WTC11 (cell line): Measurements from ENCODE around the gene BCL7B.

Source experiments
- CREB1 ChIP-seq: sonication (generic); formaldehyde crosslinking; IDR thresholded peaks from 2 replicates; pipeline ENCODE4 v1.8.0; 2023; ENCODE audit warnings: mild to moderate bottlenecking, missing genetic modification reagents
- ETV6 ChIP-seq: sonication (generic); formaldehyde crosslinking; IDR thresholded peaks from 2 replicates; pipeline ENCODE4 v1.8.1; 2022; ENCODE audit warnings: mild to moderate bottlenecking, missing genetic modification reagents
- FOXK1 ChIP-seq: sonication (generic); formaldehyde crosslinking; IDR thresholded peaks from 2 replicates; pipeline ENCODE4 v1.8.0; 2022; ENCODE audit warnings: mild to moderate bottlenecking, moderate library complexity, missing genetic modification reagents
- OVOL2 ChIP-seq: fragments of 250-450 bp; sonication (Bioruptor Pico); IDR thresholded peaks from 2 replicates; pipeline ENCODE4 v1.9.0; 2021; ENCODE audit warnings: mild to moderate bottlenecking, borderline replicate concordance
- SP1 ChIP-seq: sonication (generic); formaldehyde crosslinking; conservative IDR thresholded peaks from 2 replicates; pipeline ENCODE4 v1.8.1; 2022; ENCODE audit warnings: missing genetic modification reagents
- TEAD4 ChIP-seq: sonication (generic); formaldehyde crosslinking; IDR thresholded peaks from 2 replicates; pipeline ENCODE4 v1.8.0; 2022; ENCODE audit warnings: mild to moderate bottlenecking, missing genetic modification reagents
- TF ChIP-seq, protein P1 (sequence below): fragments of 200-600 bp; IDR thresholded peaks from 2 replicates; pipeline ENCODE4 v1.8.0; 2022; ENCODE audit warnings: antibody characterized with exemption
- TF ChIP-seq, protein P2 (sequence below): sonication (generic); formaldehyde crosslinking; IDR thresholded peaks from 2 replicates; pipeline ENCODE4 v1.8.1; 2022; ENCODE audit warnings: mild to moderate bottlenecking, moderate library complexity, missing genetic modification reagents
- TF ChIP-seq, protein P3 (sequence below): sonication (generic); formaldehyde crosslinking; IDR thresholded peaks from 2 replicates; pipeline ENCODE4 v1.8.0; 2023; ENCODE audit warnings: mild to moderate bottlenecking, missing genetic modification reagents
- TF ChIP-seq, protein P4 (sequence below): sonication (generic); formaldehyde crosslinking; IDR thresholded peaks from 2 replicates; pipeline ENCODE4 v1.8.1; 2022; ENCODE audit warnings: low read depth, mild to moderate bottlenecking, moderate library complexity, missing genetic modification reagents, borderline replicate concordance
- TF ChIP-seq, protein P5 (sequence below): sonication (generic); formaldehyde crosslinking; conservative IDR thresholded peaks from 2 replicates; pipeline ENCODE4 v1.8.1; 2022; ENCODE audit warnings: mild to moderate bottlenecking, missing genetic modification reagents

DNA sequence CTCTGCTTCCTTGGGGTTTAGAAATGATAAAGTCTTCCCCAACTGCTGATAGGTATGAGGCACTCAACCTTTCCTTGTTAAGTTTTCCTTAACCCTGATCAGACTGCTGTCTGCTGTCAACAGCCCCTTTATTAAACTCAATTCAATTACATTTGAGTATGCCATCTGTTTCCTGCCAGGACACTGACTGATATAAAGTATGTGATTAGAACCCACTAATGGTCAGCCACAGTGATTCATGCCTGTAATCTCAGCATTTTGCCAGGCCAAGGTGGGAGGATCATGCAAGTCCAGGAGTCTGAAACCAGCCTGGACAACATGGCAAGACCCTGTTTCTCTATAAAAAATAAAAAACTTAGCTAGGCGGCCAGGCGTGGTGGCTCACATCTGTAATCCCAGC lies 53.5 kb downstream of the BCL7B start:
- TF ChIP-seq, protein P1, sequence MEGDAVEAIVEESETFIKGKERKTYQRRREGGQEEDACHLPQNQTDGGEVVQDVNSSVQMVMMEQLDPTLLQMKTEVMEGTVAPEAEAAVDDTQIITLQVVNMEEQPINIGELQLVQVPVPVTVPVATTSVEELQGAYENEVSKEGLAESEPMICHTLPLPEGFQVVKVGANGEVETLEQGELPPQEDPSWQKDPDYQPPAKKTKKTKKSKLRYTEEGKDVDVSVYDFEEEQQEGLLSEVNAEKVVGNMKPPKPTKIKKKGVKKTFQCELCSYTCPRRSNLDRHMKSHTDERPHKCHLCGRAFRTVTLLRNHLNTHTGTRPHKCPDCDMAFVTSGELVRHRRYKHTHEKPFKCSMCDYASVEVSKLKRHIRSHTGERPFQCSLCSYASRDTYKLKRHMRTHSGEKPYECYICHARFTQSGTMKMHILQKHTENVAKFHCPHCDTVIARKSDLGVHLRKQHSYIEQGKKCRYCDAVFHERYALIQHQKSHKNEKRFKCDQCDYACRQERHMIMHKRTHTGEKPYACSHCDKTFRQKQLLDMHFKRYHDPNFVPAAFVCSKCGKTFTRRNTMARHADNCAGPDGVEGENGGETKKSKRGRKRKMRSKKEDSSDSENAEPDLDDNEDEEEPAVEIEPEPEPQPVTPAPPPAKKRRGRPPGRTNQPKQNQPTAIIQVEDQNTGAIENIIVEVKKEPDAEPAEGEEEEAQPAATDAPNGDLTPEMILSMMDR = no peak
- TF ChIP-seq, protein P2, sequence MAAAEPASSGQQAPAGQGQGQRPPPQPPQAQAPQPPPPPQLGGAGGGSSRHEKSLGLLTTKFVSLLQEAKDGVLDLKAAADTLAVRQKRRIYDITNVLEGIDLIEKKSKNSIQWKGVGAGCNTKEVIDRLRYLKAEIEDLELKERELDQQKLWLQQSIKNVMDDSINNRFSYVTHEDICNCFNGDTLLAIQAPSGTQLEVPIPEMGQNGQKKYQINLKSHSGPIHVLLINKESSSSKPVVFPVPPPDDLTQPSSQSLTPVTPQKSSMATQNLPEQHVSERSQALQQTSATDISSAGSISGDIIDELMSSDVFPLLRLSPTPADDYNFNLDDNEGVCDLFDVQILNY = no peak
- TF ChIP-seq, protein P3, sequence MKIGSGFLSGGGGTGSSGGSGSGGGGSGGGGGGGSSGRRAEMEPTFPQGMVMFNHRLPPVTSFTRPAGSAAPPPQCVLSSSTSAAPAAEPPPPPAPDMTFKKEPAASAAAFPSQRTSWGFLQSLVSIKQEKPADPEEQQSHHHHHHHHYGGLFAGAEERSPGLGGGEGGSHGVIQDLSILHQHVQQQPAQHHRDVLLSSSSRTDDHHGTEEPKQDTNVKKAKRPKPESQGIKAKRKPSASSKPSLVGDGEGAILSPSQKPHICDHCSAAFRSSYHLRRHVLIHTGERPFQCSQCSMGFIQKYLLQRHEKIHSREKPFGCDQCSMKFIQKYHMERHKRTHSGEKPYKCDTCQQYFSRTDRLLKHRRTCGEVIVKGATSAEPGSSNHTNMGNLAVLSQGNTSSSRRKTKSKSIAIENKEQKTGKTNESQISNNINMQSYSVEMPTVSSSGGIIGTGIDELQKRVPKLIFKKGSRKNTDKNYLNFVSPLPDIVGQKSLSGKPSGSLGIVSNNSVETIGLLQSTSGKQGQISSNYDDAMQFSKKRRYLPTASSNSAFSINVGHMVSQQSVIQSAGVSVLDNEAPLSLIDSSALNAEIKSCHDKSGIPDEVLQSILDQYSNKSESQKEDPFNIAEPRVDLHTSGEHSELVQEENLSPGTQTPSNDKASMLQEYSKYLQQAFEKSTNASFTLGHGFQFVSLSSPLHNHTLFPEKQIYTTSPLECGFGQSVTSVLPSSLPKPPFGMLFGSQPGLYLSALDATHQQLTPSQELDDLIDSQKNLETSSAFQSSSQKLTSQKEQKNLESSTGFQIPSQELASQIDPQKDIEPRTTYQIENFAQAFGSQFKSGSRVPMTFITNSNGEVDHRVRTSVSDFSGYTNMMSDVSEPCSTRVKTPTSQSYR (CRISPR knock-in tag) = no peak
- no peak for TF ChIP-seq FOXK1 (CRISPR knock-in tag)
- TF ChIP-seq, protein P4, sequence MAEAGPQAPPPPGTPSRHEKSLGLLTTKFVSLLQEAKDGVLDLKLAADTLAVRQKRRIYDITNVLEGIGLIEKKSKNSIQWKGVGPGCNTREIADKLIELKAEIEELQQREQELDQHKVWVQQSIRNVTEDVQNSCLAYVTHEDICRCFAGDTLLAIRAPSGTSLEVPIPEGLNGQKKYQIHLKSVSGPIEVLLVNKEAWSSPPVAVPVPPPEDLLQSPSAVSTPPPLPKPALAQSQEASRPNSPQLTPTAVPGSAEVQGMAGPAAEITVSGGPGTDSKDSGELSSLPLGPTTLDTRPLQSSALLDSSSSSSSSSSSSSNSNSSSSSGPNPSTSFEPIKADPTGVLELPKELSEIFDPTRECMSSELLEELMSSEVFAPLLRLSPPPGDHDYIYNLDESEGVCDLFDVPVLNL = no peak
- TF ChIP-seq OVOL2 (CRISPR knock-in tag) = no peak
- TF ChIP-seq TEAD4 (CRISPR knock-in tag) = no peak
- TF ChIP-seq SP1 (CRISPR knock-in tag) = no peak
- no peak for TF ChIP-seq ETV6
- TF ChIP-seq CREB1 (CRISPR knock-in tag) = no peak
- TF ChIP-seq, protein P5, sequence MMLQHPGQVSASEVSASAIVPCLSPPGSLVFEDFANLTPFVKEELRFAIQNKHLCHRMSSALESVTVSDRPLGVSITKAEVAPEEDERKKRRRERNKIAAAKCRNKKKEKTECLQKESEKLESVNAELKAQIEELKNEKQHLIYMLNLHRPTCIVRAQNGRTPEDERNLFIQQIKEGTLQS (CRISPR knock-in tag) = no peak
